ENCODE results near the gene ITPRIPL2. TPM values are rescaled to one million over a fixed set of nuclear protein-coding genes. Genes with fewer than 3 reads are reported as not detected.

The ITPRIPL2 gene
- polyA plus RNA-seq, 1 donor from 2014 or later, result not detected

DNA sequence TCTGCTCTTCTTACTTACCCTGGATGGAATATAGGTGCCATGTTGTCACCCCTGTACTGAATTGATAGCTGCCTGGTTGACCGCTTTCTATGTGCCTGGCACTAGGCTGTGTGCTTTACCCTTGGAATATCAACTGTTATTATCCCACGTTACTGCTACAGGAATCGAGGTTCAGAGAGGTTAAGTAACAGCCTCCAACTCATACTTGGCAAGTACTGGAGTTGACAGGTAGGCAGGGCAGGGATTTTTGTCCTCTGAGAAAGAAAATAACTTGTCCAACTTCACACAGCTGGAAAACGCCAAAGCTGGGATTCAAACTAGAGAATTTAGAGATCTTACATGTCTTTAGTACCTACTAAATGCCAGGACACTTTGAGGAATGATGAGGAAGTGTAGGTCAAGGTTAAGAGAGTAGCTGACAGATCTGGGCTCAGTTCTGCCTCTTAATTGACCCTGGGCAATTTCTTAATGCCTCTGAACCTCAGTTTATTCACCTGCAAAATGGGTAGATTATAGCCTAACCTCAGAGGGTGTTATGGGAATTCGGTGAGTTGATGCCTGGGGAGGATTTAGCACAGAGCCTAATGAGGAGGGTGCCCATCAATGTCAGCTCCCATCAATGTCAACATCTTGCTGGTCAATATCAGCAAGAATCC is 25.8 kb downstream of the ITPRIPL2 start:
- Histone ChIP-seq H3K27ac (ENCODE audit: low read length) (no peak overlapping the region), H3K27me3 (ENCODE audit: insufficient read depth, low read depth, low read length) (no peaks in the 10 kb centered on the region), H3K4me3 (ENCODE audit: low read length) (no peak overlapping the region), H3K79me2 (replicated peaks; ENCODE audit: insufficient read depth, low read length) (no peaks in the 10 kb centered on the region), H3K9ac (ENCODE audit: low read length) (no peak overlapping the region), H4K20me1 (ENCODE audit: insufficient read depth) (no peaks in the 10 kb centered on the region), H3K9me3 (ENCODE audit: low read length) (no peaks in the 10 kb centered on the region), H2AFZ (ENCODE audit: low read depth, low read length) (no peak overlapping the region), H3K9me2 (ENCODE audit: insufficient read depth, low read length) (no peaks in the 10 kb centered on the region), H3F3A (ENCODE audit: insufficient read depth, low read length, poor library complexity, severe bottlenecking) (no peaks in the 10 kb centered on the region), H3K36me3 (ENCODE audit: insufficient read depth, low read length) (no peaks in the 10 kb centered on the region), H3K4me2 (ENCODE audit: low read length) (no peak overlapping the region)
- TF ChIP-seq MXI1 (conservative IDR thresholded peaks at IDR 0.05; ENCODE audit: poor library complexity, severe bottlenecking), result no peak
- TF ChIP-seq, protein P1, sequence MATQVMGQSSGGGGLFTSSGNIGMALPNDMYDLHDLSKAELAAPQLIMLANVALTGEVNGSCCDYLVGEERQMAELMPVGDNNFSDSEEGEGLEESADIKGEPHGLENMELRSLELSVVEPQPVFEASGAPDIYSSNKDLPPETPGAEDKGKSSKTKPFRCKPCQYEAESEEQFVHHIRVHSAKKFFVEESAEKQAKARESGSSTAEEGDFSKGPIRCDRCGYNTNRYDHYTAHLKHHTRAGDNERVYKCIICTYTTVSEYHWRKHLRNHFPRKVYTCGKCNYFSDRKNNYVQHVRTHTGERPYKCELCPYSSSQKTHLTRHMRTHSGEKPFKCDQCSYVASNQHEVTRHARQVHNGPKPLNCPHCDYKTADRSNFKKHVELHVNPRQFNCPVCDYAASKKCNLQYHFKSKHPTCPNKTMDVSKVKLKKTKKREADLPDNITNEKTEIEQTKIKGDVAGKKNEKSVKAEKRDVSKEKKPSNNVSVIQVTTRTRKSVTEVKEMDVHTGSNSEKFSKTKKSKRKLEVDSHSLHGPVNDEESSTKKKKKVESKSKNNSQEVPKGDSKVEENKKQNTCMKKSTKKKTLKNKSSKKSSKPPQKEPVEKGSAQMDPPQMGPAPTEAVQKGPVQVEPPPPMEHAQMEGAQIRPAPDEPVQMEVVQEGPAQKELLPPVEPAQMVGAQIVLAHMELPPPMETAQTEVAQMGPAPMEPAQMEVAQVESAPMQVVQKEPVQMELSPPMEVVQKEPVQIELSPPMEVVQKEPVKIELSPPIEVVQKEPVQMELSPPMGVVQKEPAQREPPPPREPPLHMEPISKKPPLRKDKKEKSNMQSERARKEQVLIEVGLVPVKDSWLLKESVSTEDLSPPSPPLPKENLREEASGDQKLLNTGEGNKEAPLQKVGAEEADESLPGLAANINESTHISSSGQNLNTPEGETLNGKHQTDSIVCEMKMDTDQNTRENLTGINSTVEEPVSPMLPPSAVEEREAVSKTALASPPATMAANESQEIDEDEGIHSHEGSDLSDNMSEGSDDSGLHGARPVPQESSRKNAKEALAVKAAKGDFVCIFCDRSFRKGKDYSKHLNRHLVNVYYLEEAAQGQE (IDR thresholded peaks at IDR 0.05; ENCODE audit: borderline replicate concordance), result no peak
- TF ChIP-seq POLR2AphosphoS5 (IDR thresholded peaks at IDR 0.05), result no peak
- no peak for TF ChIP-seq TAF1 (IDR thresholded peaks at IDR 0.05; ENCODE audit: low read depth)
- no peak for TF ChIP-seq EP300 (conservative IDR thresholded peaks at IDR 0.05; ENCODE audit: poor library complexity, severe bottlenecking)
- no peak for TF ChIP-seq SMC3 (conservative IDR thresholded peaks at IDR 0.05; ENCODE audit: poor library complexity)
- TF ChIP-seq, protein P2, sequence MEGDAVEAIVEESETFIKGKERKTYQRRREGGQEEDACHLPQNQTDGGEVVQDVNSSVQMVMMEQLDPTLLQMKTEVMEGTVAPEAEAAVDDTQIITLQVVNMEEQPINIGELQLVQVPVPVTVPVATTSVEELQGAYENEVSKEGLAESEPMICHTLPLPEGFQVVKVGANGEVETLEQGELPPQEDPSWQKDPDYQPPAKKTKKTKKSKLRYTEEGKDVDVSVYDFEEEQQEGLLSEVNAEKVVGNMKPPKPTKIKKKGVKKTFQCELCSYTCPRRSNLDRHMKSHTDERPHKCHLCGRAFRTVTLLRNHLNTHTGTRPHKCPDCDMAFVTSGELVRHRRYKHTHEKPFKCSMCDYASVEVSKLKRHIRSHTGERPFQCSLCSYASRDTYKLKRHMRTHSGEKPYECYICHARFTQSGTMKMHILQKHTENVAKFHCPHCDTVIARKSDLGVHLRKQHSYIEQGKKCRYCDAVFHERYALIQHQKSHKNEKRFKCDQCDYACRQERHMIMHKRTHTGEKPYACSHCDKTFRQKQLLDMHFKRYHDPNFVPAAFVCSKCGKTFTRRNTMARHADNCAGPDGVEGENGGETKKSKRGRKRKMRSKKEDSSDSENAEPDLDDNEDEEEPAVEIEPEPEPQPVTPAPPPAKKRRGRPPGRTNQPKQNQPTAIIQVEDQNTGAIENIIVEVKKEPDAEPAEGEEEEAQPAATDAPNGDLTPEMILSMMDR (IDR thresholded peaks at IDR 0.05; ENCODE audit: poor library complexity, severe bottlenecking), result no peak
- TF ChIP-seq EZH2 (IDR thresholded peaks at IDR 0.05; ENCODE audit: borderline replicate concordance, insufficient read depth, low read length, poor library complexity, severe bottlenecking), result no peak

DNA sequence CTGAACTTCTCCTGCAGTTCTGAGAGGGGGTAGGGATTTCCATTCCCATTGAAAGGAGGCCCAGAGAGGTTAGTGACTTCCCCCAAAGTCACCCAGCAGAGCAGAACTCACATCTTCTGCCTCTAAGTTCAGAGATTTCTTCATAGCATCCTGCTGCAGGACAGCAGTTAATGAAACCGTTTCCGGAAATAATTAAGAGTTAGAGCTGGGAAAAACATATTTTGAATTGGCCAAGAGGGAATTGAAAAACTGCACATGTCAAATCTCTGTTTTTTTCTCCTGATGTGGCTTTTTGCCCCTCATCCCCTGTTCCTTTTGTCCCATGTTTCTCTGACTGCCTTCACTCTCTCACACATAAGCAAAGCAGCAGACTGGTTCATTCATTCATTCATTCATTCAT is 26.6 kb downstream of the ITPRIPL2 start:
- no peaks in the 10 kb centered on the region for H3K9me3 ChIP-seq (ENCODE audit: low read length)
- H3F3A ChIP-seq (ENCODE audit: insufficient read depth, low read length, poor library complexity, severe bottlenecking), result no peaks in the 10 kb centered on the region
- no peaks in the 10 kb centered on the region for H3K36me3 ChIP-seq (ENCODE audit: insufficient read depth, low read length)
- H3K9ac ChIP-seq (ENCODE audit: low read length), result no peak overlapping the region
- no peak for TF ChIP-seq POLR2AphosphoS5 (IDR thresholded peaks at IDR 0.05)
- TF ChIP-seq RAD21 (conservative IDR thresholded peaks at IDR 0.05), result no peak
- TF ChIP-seq, protein P2 (IDR thresholded peaks at IDR 0.05; ENCODE audit: poor library complexity, severe bottlenecking), result no peak
- TF ChIP-seq, protein P1 (IDR thresholded peaks at IDR 0.05; ENCODE audit: borderline replicate concordance), result no peak
- TF ChIP-seq TAF1 (IDR thresholded peaks at IDR 0.05; ENCODE audit: low read depth), result no peak
- no peak for TF ChIP-seq SMC3 (conservative IDR thresholded peaks at IDR 0.05; ENCODE audit: poor library complexity)
- no peak for TF ChIP-seq MXI1 (conservative IDR thresholded peaks at IDR 0.05; ENCODE audit: poor library complexity, severe bottlenecking)
- no peak for TF ChIP-seq EP300 (conservative IDR thresholded peaks at IDR 0.05; ENCODE audit: poor library complexity, severe bottlenecking)
- no peak for TF ChIP-seq EZH2 (IDR thresholded peaks at IDR 0.05; ENCODE audit: borderline replicate concordance, insufficient read depth, low read length, poor library complexity, severe bottlenecking)
- H3K79me2 ChIP-seq (replicated peaks; ENCODE audit: insufficient read depth, low read length), result no peaks in the 10 kb centered on the region
- no peaks in the 10 kb centered on the region for H4K20me1 ChIP-seq (ENCODE audit: insufficient read depth)
- no peak overlapping the region for H2AFZ ChIP-seq (ENCODE audit: low read depth, low read length)
- H3K4me3 ChIP-seq (ENCODE audit: low read length), result no peak overlapping the region
- H3K9me2 ChIP-seq (ENCODE audit: insufficient read depth, low read length), result no peaks in the 10 kb centered on the region
- no peak overlapping the region for H3K27ac ChIP-seq (ENCODE audit: low read length)
- H3K4me2 ChIP-seq (ENCODE audit: low read length), result no peak overlapping the region
- no peaks in the 10 kb centered on the region for H3K27me3 ChIP-seq (ENCODE audit: insufficient read depth, low read depth, low read length)

All from neural cell (in vitro differentiated cells).